Measurements from ENCODE around the gene TAL1.

GRCh38 chr1:47194311-47194710, 37.7 kb downstream of the TAL1 start:
- TF ChIP-seq CTCF (conservative IDR thresholded peaks at IDR 0.05 in 1 of 2, IDR thresholded peaks at IDR 0.05 in 1 of 2; ENCODE audit: low read depth in 1 of 2, low read length in 2 of 2) (no peak), EZH2 (IDR thresholded peaks at IDR 0.05; ENCODE audit: low read length, missing control alignments) (no peak)

Measured in fibroblast of lung (primary cell).